ENCODE measurements around the gene DEAF1.

DNA sequence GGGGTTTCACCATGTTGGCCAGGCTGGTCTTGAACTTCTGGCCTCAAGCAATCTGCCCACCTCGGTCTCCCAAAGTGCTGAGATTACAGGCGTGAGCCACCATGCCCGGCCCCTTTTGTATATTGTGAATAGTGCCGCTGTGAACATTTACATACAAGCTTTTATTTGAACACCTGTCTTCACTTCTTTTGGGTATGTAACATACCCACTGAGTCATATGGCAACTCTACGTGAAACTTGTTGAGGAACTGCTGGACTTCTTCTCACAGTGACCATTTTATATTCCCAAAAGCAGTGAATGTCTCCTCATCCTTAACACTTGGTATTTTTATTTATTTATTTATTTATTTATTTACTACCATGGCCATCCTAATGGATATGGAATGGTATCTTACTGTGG is 64.2 kb downstream of the DEAF1 start:
- TF ChIP-seq, protein P1, sequence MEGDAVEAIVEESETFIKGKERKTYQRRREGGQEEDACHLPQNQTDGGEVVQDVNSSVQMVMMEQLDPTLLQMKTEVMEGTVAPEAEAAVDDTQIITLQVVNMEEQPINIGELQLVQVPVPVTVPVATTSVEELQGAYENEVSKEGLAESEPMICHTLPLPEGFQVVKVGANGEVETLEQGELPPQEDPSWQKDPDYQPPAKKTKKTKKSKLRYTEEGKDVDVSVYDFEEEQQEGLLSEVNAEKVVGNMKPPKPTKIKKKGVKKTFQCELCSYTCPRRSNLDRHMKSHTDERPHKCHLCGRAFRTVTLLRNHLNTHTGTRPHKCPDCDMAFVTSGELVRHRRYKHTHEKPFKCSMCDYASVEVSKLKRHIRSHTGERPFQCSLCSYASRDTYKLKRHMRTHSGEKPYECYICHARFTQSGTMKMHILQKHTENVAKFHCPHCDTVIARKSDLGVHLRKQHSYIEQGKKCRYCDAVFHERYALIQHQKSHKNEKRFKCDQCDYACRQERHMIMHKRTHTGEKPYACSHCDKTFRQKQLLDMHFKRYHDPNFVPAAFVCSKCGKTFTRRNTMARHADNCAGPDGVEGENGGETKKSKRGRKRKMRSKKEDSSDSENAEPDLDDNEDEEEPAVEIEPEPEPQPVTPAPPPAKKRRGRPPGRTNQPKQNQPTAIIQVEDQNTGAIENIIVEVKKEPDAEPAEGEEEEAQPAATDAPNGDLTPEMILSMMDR (IDR thresholded peaks at IDR 0.05), result no peak
- no peak for TF ChIP-seq POLR2A (IDR thresholded peaks at IDR 0.05)

Measured in body of pancreas (tissue), 4 donors.